Endodermal cell (in vitro differentiated cells): Measurements from ENCODE around the gene PCDHB5. TPM values are rescaled to one million over a fixed set of nuclear protein-coding genes. Genes with fewer than 3 reads are reported as not detected.
"Not testable (repeated sequence)": the region's sequence is repeated elsewhere in the genome, so short reads cannot be mapped to it uniquely, and the experiment has no call there.

Source experiments
- DNase-seq: peaks from one replicate; pipeline ENCODE4 v3.0.0-alpha.2; 2017
- H3K27ac ChIP-seq: 2 replicates; pipeline ENCODE4 v1.5.1; 2013; ENCODE audit warnings: mild to moderate bottlenecking, low read depth, low read length, moderate library complexity
- H3K27me3 ChIP-seq: 2 replicates; pipeline ENCODE4 v1.6.1; 2013; ENCODE audit warnings: mild to moderate bottlenecking, low read length, moderate library complexity; ENCODE audit not compliant: insufficient read depth, control insufficient read depth, poor library complexity, severe bottlenecking
- H3K36me3 ChIP-seq: 2 replicates; pipeline ENCODE4 v1.7.0; 2013; ENCODE audit warnings: mild to moderate bottlenecking, low read length, moderate library complexity; ENCODE audit not compliant: control insufficient read depth, insufficient read depth
- H3K4me1 ChIP-seq: one replicate; pipeline ENCODE4 v1.7.0; 2013; ENCODE audit warnings: low read length; ENCODE audit not compliant: control insufficient read depth, insufficient read depth
- H3K4me3 ChIP-seq: 2 replicates; pipeline ENCODE4 v1.5.1; 2013; ENCODE audit warnings: mild to moderate bottlenecking, low read length, moderate library complexity
- H3K9ac ChIP-seq: 2 replicates; pipeline ENCODE4 v1.6.1; 2013; ENCODE audit warnings: mild to moderate bottlenecking, low read length, moderate library complexity; ENCODE audit not compliant: poor library complexity, severe bottlenecking; ENCODE audit errors: extremely low read depth
- H3K9me3 ChIP-seq: 2 replicates; pipeline ENCODE4 v1.6.1; 2013; ENCODE audit warnings: mild to moderate bottlenecking, low read length, moderate library complexity; ENCODE audit not compliant: control insufficient read depth
- H3K27ac Mint-ChIP-seq: 2 replicates; pipeline ENCODE4 v1.8.0; 2020; ENCODE audit warnings: mixed read lengths
- H3K27me3 Mint-ChIP-seq: 2 replicates; pipeline ENCODE4 v1.8.0; 2021; ENCODE audit warnings: mild to moderate bottlenecking, mixed read lengths; ENCODE audit not compliant: insufficient read depth
- H3K36me3 Mint-ChIP-seq: 2 replicates; pipeline ENCODE4 v1.8.0; 2020; ENCODE audit warnings: low read depth, mixed read lengths
- H3K4me1 Mint-ChIP-seq: 2 replicates; pipeline ENCODE4 v1.8.0; 2020; ENCODE audit warnings: mixed read lengths
- H3K4me3 Mint-ChIP-seq: 2 replicates; pipeline ENCODE4 v1.8.0; 2020; ENCODE audit warnings: mild to moderate bottlenecking, moderate library complexity, mixed read lengths
- H3K9me3 Mint-ChIP-seq: 2 replicates; pipeline ENCODE4 v1.8.0; 2020; ENCODE audit warnings: mild to moderate bottlenecking, mixed read lengths
- WGBS, 2 experiments: methylation state at CpG; one replicate each; pipeline versions ENCODE4 v1.1.5 to v1.1.7; 2013; ENCODE audit warnings: missing lambda C conversion rate in 2 of 2, mixed read lengths in 1 of 2; ENCODE audit not compliant: insufficient coverage in 1 of 2, insufficient read length in 1 of 2; 5-methylcytosine and 5-hydroxymethylcytosine counted together
- total RNA-seq, 2 donors: library from RNA; stranded (reverse); fragmentation: NEBNext Ultra II Directional in 1 of 2; extraction: Animal tissue kit (Norgen Biotek cat#: 25700) in 1 of 2; gene quantifications; 2 replicates in 1 of 2; 3 replicates in 1 of 2; pipeline ENCODE4 v1.2.1, GENCODE V29; 2021
- TF ChIP-seq, protein P1 (sequence below): fragments of 200-600 bp; sonication (generic); conservative IDR thresholded peaks from 2 replicates; pipeline ENCODE4 v1.5.0; 2021; ENCODE audit warnings: antibody characterized with exemption, mild to moderate bottlenecking

The PCDHB5 gene
- total RNA-seq, 2 donors from 2014 or later, result 2.4 to 43.5 TPM

DNA sequence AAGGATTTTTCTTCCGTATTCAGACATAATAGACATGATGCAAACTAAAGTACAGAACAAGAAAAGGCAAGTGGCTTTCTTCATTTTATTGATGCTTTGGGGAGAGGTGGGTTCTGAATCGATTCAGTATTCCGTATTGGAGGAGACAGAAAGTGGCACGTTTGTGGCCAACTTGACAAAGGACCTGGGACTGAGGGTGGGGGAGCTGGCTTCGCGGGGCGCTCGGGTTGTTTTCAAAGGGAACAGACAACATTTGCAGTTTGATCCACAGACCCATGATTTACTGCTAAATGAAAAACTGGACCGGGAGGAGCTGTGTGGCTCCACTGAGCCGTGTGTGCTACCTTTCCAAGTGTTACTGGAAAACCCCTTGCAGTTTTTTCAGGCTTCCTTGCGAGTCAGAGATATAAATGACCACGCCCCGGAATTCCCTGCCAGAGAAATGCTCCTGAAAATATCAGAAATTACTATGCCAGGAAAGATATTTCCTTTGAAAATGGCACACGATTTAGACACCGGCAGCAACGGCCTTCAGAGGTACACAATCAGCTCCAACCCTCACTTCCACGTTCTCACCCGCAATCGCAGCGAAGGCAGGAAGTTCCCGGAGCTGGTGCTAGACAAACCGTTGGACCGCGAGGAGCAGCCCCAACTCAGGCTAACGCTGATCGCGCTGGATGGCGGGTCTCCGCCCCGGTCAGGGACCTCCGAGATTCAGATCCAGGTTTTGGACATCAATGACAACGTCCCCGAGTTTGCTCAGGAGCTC, 15.4 kb downstream of the PCDHB5 start:
- H3K36me3 ChIP-seq, result no peaks in the 10 kb centered on the region
- 90 to 92% methylated on average over 28 to 33 of the region's 33 CpGs for WGBS, 2 experiments
- no peak for DNase-seq
- Mint-ChIP-seq H3K4me1 (no peaks in the 10 kb centered on the region), H3K4me3 (no peak overlapping the region), H3K27ac (no peak overlapping the region), H3K36me3 (peaks cover 28% of the 10 kb centered on the region), H3K27me3 (peaks cover 2% of the 10 kb centered on the region), H3K9me3 (peaks cover 26% of the 10 kb centered on the region)
- TF ChIP-seq, protein P1, sequence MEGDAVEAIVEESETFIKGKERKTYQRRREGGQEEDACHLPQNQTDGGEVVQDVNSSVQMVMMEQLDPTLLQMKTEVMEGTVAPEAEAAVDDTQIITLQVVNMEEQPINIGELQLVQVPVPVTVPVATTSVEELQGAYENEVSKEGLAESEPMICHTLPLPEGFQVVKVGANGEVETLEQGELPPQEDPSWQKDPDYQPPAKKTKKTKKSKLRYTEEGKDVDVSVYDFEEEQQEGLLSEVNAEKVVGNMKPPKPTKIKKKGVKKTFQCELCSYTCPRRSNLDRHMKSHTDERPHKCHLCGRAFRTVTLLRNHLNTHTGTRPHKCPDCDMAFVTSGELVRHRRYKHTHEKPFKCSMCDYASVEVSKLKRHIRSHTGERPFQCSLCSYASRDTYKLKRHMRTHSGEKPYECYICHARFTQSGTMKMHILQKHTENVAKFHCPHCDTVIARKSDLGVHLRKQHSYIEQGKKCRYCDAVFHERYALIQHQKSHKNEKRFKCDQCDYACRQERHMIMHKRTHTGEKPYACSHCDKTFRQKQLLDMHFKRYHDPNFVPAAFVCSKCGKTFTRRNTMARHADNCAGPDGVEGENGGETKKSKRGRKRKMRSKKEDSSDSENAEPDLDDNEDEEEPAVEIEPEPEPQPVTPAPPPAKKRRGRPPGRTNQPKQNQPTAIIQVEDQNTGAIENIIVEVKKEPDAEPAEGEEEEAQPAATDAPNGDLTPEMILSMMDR, result no peak
- H3K9me3 ChIP-seq, result peaks cover 4% of the 10 kb centered on the region
- peaks cover 4% of the 10 kb centered on the region for H3K27me3 ChIP-seq
- no peak overlapping the region for H3K9ac ChIP-seq
- no peak overlapping the region for H3K4me3 ChIP-seq
- H3K4me1 ChIP-seq, result no peaks in the 10 kb centered on the region
- H3K27ac ChIP-seq, result no peak overlapping the region

DNA sequence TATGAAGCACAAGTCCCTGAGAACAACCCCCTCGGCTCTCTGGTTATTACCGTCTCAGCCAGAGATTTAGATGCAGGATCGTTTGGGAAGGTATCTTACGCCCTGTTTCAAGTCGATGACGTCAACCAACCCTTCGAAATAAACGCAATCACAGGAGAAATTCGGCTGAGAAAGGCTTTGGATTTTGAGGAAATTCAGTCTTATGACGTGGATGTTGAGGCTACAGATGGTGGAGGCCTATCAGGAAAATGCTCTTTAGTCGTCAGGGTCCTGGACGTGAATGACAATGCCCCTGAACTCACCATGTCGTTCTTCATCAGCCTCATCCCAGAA, 16.0 kb downstream of the PCDHB5 start:
- Mint-ChIP-seq H3K27ac (no peak overlapping the region), H3K36me3 (peaks cover 30% of the 10 kb centered on the region), H3K4me3 (no peak overlapping the region), H3K9me3 (peaks cover 26% of the 10 kb centered on the region), H3K27me3 (peaks cover 2% of the 10 kb centered on the region), H3K4me1 (no peaks in the 10 kb centered on the region)
- DNase-seq, result no peak
- Histone ChIP-seq H3K4me1 (no peaks in the 10 kb centered on the region), H3K9me3 (peaks cover 4% of the 10 kb centered on the region), H3K27me3 (peaks cover 4% of the 10 kb centered on the region), H3K27ac (no peak overlapping the region), H3K9ac (no peak overlapping the region), H3K4me3 (no peak overlapping the region), H3K36me3 (no peaks in the 10 kb centered on the region)
- TF ChIP-seq, protein P1, result no peak
- WGBS, 2 experiments, result 88% methylated on average over 13 of the region's 13 CpGs

- not testable (repeated sequence) for H3K9me3 ChIP-seq, H3K4me3 ChIP-seq, DNase-seq, H3K27me3 Mint-ChIP-seq, H3K9ac ChIP-seq, H3K36me3 ChIP-seq, H3K27ac Mint-ChIP-seq, H3K4me1 Mint-ChIP-seq, H3K4me1 ChIP-seq, H3K4me3 Mint-ChIP-seq, H3K27me3 ChIP-seq, H3K27ac ChIP-seq
- Mint-ChIP-seq H3K9me3 (peaks cover 31% of the 10 kb centered on the region), H3K36me3 (peaks cover 36% of the 10 kb centered on the region)
- 96 to 97% methylated on average over 9 to 30 of the region's 41 CpGs for WGBS, 2 experiments
Measured at GRCh38 chr5:141151632-141152031, 16.6 kb downstream of the PCDHB5 start.

GRCh38 chr5:141152096-141152495, 17.1 kb downstream of the PCDHB5 start:
- H3K4me3 ChIP-seq, H3K4me1 Mint-ChIP-seq, H3K27ac Mint-ChIP-seq, H3K27me3 Mint-ChIP-seq, H3K27me3 ChIP-seq, H3K9ac ChIP-seq, H3K4me1 ChIP-seq, H3K36me3 ChIP-seq, H3K4me3 Mint-ChIP-seq, H3K27ac ChIP-seq, H3K9me3 ChIP-seq, DNase-seq: not testable (repeated sequence)
- H3K9me3 Mint-ChIP-seq, result peaks cover 36% of the 10 kb centered on the region
- 95 to 100% methylated on average over 4 to 36 of the region's 36 CpGs for WGBS, 2 experiments
- H3K36me3 Mint-ChIP-seq, result peaks cover 38% of the 10 kb centered on the region
